ENCODE results near the gene ATOX1.

ATOX1 gene

GRCh38 chr5:151773951-151774350 lies 15.5 kb upstream of the ATOX1 start:
- TF ChIP-seq GATA2 (IDR thresholded peaks at IDR 0.05; ENCODE audit: low read depth, low read length): no peak
- no peak for TF ChIP-seq GATA3 (IDR thresholded peaks at IDR 0.05; ENCODE audit: low read depth, low read length)

DNA sequence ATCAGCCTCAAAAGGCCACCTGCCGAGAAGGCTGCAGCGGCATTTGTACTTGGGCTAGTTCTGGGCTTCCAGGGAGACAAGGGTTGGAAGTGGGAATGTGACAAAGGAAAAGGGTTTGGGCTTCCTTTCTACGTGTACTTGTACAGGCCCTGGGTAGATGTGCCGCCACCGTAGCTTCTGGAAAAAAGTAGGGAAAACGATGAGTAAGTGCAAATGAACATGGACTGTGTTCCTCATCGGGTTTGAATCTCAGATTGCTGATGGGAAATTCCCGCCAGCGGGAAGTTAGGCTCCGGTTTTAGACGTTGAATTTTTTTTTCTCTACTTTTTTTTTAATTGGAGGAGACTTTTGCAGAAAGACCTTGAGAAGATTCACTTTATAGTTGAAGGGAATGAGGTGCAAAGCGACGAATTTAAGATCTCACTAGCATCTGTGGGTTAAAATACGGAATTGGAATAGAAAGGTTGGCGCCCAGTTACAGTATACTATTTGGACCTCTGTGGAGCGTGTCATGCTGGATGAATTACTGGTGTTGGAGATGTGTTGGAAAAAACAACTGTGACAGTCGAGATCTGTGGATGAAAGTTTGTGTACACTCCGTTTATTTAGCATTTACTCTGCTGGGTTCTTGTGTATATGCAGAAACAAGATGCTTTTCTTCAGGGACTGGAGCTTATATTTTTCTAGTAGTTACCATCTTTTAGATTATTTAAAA lies 14.6 kb upstream of the ATOX1 start:
- TF ChIP-seq GATA3 (IDR thresholded peaks at IDR 0.05; ENCODE audit: low read depth, low read length) (no peak), GATA2 (IDR thresholded peaks at IDR 0.05; ENCODE audit: low read depth, low read length) (no peak)

DNA sequence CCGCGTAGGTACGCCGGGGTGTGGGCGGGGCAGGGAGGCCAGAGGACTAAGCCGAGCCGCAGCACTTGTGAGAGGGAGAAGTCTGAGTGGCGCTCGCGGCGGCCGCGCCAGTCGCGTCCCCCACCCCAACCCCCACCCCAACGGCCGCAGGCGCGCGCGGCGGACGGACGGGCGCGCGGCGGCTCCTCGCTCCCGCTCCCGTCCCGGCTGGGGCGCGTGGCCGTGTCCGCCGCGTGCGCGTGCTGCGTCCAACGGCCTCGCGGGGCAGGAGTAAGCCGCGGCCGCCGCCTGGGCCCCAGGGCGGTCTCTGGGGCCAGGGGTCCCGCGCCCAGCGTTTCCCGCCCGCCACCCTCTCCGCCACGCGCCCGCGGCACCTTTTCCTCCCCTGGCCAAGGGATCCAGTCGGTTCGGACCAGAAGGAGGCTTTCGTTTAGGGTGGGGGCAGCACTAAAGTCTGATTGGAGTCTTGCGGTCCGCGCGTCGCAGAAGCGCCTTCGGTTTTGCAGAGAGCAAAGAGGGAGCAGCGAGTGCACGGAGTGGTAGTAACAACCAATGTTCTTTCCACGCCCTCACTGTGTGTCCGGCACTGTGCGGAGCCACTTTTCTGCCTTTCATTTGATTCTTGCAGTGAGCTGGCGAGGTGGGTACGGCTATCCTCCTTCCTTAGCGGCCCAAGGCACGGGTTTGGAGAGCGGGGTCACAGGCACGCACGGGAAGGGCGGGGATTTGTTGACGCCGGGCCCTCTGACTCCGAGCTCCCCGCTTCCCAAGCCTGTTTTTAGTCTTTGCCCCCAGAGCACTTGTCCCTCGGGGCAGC lies 13.8 kb upstream of the ATOX1 start:
- TF ChIP-seq GATA3 (IDR thresholded peaks at IDR 0.05; ENCODE audit: low read depth, low read length) (no peak), GATA2 (IDR thresholded peaks at IDR 0.05; ENCODE audit: low read depth, low read length) (no peak)

DNA sequence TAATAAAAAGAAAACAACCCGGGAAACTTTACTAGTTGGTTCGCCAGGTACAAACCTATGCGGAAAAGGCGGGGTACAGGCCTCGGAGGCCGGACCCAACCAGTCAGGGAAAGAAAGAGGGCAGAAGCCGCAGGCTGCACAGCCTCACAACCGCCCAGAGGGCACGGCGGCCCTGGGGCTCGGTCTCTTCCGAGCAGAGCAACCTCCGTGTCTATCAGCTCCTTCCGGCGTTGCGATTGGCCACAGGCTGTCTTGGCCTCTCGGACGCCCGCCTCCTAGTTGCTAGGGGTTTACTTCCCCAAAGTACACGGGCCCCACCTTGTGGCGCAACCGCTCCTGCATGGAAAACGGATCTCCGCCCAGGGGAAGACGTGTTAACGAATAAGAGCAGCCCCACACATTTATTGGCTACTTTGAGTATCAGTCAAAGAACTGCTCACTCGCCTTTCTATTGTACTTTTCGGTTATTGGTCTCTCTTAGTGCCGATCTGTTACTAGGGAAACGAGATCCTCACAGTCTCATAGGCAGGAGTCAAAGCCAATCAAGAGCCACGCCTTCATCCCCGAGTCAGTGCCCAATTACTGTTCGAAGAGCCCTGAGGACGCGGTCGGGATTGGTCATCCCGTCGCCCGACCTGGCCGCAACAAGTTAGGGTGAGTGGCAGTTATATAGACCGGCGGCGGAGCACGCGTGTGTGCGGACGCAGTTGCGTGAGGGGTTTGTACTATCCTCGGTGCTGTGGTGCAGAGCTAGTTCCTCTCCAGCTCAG lies 13.0 kb upstream of the ATOX1 start, which contains the start of gene G3BP1:
Gene G3BP1 (plus strand): TSS at position 696 of the 770 bp plus-strand sequence. CDS start 14,667 bp downstream, outside the sequence.
- TF ChIP-seq GATA2 (IDR thresholded peaks at IDR 0.05; ENCODE audit: low read depth, low read length): no peak

GRCh38 chr5:151770383-151771258 lies 12.2 kb upstream of the ATOX1 start:
- no peak for TF ChIP-seq GATA2 (IDR thresholded peaks at IDR 0.05; ENCODE audit: low read depth, low read length)
- no peak for TF ChIP-seq GATA3 (IDR thresholded peaks at IDR 0.05; ENCODE audit: low read depth, low read length)

- no peak for TF ChIP-seq GATA2 (IDR thresholded peaks at IDR 0.05; ENCODE audit: low read depth, low read length)
- no peak for TF ChIP-seq GATA3 (IDR thresholded peaks at IDR 0.05; ENCODE audit: low read depth, low read length)
Observed at GRCh38 chr5:151766975-151767374, 8.5 kb upstream of the ATOX1 start.

DNA sequence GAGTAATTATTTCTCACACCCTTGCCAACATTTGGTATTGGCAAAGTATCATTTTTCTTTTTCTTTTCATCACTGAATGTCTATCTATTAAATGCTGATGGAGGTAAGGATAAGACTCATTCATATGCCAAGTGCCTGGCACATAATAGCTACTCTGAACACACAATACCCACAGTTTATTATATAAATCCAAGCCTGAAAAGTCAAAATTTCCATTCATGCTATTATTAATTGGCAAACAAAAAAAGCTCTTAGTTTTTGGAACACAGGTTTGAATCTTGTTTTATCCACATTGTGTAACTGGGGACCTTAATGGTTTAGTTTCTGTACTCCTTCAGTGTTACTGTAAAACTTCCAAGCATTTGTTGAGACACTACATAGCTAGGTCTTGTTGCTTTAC lies 6.4 kb upstream of the ATOX1 start:
- TF ChIP-seq GATA2 (IDR thresholded peaks at IDR 0.05; ENCODE audit: low read depth, low read length): no peak
- TF ChIP-seq GATA3 (IDR thresholded peaks at IDR 0.05; ENCODE audit: low read depth, low read length): no peak

DNA sequence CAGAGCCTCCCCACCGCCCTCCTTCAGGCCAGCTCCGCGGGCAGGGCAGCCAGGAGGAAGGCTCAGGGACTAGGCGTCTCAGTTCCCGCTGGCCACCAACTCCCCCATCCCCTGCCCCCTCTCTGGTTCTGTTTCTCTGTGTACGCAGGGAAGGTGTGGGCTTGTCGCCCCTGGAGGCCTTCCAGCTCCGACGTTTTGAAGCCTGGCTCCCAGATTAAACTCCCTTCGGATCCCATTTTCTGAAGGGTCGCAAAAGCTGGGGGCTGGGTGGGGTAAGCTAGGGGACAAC lies 346 bp downstream of the ATOX1 start:
- TF ChIP-seq GATA3 (IDR thresholded peaks at IDR 0.05; ENCODE audit: low read depth, low read length) (no peak), GATA2 (IDR thresholded peaks at IDR 0.05; ENCODE audit: low read depth, low read length) (no peak)

- no peak for TF ChIP-seq GATA3 (IDR thresholded peaks at IDR 0.05; ENCODE audit: low read depth, low read length)
- TF ChIP-seq GATA2 (IDR thresholded peaks at IDR 0.05; ENCODE audit: low read depth, low read length): no peak
Observed at GRCh38 chr5:151757233-151758140, 944 bp downstream of the ATOX1 start.

DNA sequence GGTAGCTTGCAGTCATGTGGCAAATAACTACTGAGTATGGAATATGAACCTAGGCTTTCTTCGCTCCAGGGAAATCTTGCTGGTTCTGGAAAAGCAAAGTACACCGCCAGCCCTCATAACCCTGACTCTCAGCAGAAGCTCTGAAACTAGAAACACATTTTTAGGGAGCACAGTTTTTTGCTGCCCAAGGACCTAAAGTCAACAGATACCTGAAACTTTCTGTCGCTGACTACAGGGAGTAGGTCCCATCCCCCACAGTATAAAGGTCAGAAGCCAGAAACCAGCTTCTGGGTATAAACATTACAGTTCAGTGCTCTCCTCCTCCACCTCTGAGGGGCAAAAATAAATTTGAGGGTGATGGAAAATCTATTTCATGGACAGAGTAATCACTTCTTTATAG lies 3.0 kb downstream of the ATOX1 start:
- no peak for TF ChIP-seq GATA3 (IDR thresholded peaks at IDR 0.05; ENCODE audit: low read depth, low read length)
- no peak for TF ChIP-seq GATA2 (IDR thresholded peaks at IDR 0.05; ENCODE audit: low read depth, low read length)

- TF ChIP-seq GATA3 (IDR thresholded peaks at IDR 0.05; ENCODE audit: low read depth, low read length) (no peak), GATA2 (IDR thresholded peaks at IDR 0.05; ENCODE audit: low read depth, low read length) (no peak)
Observed at GRCh38 chr5:151751593-151751992, 6.8 kb downstream of the ATOX1 start.

- TF ChIP-seq GATA3 (IDR thresholded peaks at IDR 0.05; ENCODE audit: low read depth, low read length) (no peak), GATA2 (IDR thresholded peaks at IDR 0.05; ENCODE audit: low read depth, low read length) (no peak)
Observed at GRCh38 chr5:151751091-151751490, 7.3 kb downstream of the ATOX1 start.

- TF ChIP-seq GATA2 (IDR thresholded peaks at IDR 0.05; ENCODE audit: low read depth, low read length) (no peak), GATA3 (IDR thresholded peaks at IDR 0.05; ENCODE audit: low read depth, low read length) (no peak)
Observed at GRCh38 chr5:151750121-151750520, 8.3 kb downstream of the ATOX1 start.

Measured in SH-SY5Y (cell line).